HG03342 (cell line): ENCODE results near the gene LRRC51.
"Not testable (repeated sequence)": the region's sequence is repeated elsewhere in the genome, so short reads cannot be mapped to it uniquely, and the experiment has no call there.

Source experiments
- ATAC-seq: cut with Tn5 transposase; IDR thresholded peaks from one replicate; pipeline ENCODE4 v1.9.1; 2021; ENCODE audit warnings: mild to moderate bottlenecking, moderate library complexity; ENCODE audit not compliant: unreplicated experiment

The LRRC51 gene

GRCh38 chr11:72136684-72137262 is 56.1 kb downstream of the LRRC51 start:
- no peak for ATAC-seq

GRCh38 chr11:72138821-72139390 is 58.3 kb downstream of the LRRC51 start:
- ATAC-seq = no peak

GRCh38 chr11:72139500-72139899 is 58.9 kb downstream of the LRRC51 start:
- no peak for ATAC-seq

GRCh38 chr11:72140661-72141060 is 60.0 kb downstream of the LRRC51 start:
- ATAC-seq = no peak

DNA sequence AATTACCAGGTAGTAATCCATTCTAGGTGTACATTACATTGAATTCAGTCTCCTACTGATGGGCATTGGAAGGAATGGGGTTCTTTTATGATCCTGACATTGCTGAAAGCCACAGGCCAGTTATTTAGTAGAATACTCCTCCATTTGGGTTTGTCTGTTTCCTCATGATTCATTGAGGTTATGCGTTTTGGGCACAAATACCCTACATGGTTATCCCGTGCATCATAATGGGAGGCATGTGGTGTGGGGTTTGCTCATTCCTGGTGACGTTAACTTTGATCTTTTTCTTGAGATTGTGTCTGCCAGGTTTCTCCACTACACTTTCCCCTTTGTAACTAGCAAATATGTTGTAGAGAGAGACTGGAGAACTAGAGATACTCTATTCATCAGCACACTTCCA is 60.4 kb downstream of the LRRC51 start:
- no peak for ATAC-seq

GRCh38 chr11:72142086-72142485 is 61.4 kb downstream of the LRRC51 start:
- ATAC-seq = not testable (repeated sequence)

DNA sequence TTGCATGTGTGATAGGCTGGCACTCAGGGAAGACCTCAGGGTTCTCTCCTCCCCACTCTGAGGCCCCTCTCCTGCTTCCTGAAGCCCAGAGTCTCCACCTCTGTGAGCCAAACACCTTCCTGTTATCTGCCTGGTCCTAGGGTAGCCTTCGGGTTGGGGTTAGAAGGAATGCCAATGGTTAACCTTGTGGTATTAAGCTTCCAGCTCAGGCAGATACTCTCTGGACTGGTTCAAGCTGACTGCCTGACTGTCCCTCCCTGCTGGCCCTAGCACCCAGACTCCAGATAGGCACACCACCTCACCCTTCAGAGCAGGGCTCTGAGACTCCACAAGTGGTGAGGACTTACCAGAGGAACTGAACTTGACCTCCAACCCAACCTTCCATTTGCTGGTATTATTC is 61.9 kb downstream of the LRRC51 start:
- ATAC-seq = not testable (repeated sequence)

DNA sequence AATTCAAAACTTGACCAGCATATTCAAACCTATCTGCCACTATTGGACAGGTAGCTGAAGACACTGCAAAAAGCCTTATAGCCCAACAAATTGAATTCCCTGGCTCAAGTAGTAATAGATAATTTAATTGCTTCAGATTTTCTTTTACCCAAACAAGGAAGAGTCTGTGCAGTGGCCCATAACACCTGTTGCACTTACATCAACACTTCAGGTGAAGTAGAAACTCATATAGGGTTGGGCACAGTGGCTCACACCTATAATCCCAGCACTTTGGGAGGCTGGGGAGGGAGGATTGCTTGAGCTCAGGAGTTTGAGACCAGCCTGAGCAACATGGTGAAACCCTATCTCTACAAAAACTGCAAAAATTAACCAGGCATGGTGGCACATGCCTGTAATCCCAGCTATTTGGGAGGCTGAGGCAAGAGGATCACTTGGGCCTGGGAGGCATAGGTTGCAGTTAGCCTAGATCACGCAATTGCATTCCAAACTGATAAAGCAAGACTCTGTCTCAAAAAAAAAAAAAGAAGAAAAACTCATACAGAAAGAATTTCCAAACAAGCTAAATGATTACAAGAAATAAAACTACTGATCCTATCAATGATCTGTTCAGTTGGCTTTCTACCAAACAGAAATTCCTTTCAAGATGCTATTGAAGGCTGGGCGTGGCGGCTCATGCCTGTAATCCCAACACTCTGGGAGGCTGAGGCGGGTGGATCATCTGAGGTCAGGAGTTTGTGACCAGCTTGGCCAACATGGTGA is 64.3 kb downstream of the LRRC51 start:
- ATAC-seq = no peak
